Gastroesophageal sphincter (tissue), 3 donors: Measurements from ENCODE around the gene CPA1.

Experiments used
- POLR2A ChIP-seq, 2 donors: fragments of 450-650 bp; IDR thresholded peaks; one replicate each; pipeline ENCODE4 v1.6.1; 2017; ENCODE audit warnings: antibody characterized with exemption in 2 of 2, mild to moderate bottlenecking in 2 of 2, moderate library complexity in 1 of 2
- TF ChIP-seq, protein P1 (sequence below), 4 experiments: fragments of 200-600 bp in 2 of 4; fragments of 450-650 bp in 2 of 4; sonication (generic) in 1 of 4; IDR thresholded peaks; one replicate each; pipeline ENCODE4 v1.5.1; 2017 to 2019; ENCODE audit warnings: antibody characterized with exemption in 4 of 4, mild to moderate bottlenecking in 2 of 4, moderate library complexity in 2 of 4

DNA sequence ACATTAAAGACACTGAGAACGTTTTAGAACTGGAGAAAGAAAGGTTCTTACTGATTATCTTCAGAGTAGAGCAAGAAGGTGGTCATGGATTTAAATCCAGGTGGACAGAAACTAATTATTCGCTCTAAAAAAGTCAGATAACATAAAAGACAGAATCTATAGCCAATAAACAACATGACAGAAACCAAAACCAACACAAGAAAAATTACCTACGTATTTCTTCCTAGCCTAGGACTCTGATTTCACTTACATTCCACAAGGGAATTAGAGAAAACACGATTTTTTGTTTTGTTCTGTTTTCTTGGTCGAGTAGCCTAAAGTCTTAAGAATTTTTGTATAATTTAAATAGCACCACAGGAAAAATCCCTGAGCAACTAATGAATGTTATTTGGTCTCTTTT is 15.1 kb downstream of the CPA1 start:
- TF ChIP-seq, protein P1, sequence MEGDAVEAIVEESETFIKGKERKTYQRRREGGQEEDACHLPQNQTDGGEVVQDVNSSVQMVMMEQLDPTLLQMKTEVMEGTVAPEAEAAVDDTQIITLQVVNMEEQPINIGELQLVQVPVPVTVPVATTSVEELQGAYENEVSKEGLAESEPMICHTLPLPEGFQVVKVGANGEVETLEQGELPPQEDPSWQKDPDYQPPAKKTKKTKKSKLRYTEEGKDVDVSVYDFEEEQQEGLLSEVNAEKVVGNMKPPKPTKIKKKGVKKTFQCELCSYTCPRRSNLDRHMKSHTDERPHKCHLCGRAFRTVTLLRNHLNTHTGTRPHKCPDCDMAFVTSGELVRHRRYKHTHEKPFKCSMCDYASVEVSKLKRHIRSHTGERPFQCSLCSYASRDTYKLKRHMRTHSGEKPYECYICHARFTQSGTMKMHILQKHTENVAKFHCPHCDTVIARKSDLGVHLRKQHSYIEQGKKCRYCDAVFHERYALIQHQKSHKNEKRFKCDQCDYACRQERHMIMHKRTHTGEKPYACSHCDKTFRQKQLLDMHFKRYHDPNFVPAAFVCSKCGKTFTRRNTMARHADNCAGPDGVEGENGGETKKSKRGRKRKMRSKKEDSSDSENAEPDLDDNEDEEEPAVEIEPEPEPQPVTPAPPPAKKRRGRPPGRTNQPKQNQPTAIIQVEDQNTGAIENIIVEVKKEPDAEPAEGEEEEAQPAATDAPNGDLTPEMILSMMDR (IDR thresholded peaks at IDR 0.05), result no peak
- TF ChIP-seq POLR2A (IDR thresholded peaks at IDR 0.05), result no peak
